GM19372 (cell line): ENCODE data around the gene PSMC5.
"Not testable (repeated sequence)": the region's sequence is repeated elsewhere in the genome, so short reads cannot be mapped to it uniquely, and the experiment has no call there.

Experiments
- ATAC-seq: cut with Tn5 transposase; IDR thresholded peaks from one replicate; pipeline ENCODE4 v1.9.1; 2021; ENCODE audit warnings: mild to moderate bottlenecking, low read depth, moderate library complexity; ENCODE audit not compliant: unreplicated experiment

The PSMC5 gene

DNA sequence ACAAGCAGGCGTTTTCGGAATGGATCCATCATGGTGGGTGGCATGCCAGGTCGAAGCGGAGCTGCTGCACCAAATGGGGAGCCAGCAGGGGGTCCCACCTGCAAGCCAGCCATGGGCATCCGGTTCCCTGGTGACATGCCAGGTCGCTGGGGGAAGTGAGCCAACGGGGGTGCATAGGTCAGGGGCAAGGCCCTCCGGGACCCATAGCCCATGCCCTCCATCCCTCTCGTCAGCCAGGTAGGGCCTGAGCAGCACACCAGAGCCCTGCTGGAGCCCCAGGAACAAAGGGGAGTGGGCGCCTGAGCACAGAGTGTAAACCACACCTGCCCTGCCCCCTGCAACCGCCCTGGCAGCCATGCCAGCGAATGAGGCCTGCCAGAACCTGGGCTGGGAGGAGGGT is 10.2 kb downstream of the PSMC5 start:
- ATAC-seq = no peak

DNA sequence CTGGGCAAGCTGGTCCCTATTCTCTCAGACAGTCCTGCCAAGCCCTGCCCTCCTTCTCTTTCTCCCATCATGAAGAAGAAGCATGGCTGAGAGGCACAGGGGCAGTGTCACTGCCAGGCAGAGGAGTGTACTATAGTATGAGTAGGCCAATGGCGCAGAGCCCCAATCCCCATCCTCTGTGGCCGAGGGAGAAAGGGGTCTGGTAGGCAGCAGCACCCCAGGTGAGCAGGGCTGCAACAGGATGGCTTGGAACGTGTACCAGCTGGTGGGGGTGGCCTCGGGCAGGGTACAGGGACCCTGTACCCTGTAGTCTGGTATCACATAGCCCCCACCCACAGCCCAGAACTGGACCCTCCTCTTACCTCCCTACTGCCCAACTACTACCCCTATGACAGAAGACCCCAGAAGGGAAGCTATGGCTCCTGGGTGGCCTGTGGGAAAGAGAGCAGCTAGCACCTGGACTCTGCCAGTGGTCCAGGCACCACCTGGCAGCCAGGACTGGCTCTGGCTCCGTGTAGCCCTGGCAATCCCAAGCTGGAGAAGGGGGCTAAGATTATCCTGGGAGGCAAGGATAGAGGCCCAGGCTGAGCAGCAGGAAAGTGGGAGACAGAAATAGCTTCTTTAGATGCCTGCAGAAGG is 10.8 kb downstream of the PSMC5 start:
- no peak for ATAC-seq

DNA sequence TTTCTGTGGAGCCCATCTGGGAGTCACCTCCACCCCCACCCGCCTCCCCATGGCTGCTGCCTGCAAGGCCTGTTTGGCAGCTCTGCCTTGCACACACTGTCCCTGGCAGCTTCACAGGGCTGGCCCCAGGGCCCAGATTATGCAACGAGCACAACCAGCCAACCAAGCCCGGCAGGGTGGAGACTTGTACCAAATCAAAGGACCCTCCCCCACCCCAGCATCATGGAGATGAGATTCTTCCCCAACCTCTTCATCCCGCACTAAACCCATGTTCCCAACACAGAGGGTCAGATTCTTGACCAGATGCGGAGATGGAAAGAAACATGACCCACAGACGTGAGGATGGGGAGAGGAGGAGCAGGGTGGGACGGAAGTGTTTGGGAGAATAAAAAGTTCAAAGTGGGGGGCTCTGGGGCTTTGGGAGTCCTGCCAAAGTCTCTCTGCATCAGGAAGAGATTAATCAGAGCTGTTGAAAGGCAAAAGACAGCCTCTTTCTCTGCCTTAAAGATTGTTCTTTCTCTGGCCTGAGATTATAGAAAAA is 11.5 kb downstream of the PSMC5 start:
- ATAC-seq = no peak

DNA sequence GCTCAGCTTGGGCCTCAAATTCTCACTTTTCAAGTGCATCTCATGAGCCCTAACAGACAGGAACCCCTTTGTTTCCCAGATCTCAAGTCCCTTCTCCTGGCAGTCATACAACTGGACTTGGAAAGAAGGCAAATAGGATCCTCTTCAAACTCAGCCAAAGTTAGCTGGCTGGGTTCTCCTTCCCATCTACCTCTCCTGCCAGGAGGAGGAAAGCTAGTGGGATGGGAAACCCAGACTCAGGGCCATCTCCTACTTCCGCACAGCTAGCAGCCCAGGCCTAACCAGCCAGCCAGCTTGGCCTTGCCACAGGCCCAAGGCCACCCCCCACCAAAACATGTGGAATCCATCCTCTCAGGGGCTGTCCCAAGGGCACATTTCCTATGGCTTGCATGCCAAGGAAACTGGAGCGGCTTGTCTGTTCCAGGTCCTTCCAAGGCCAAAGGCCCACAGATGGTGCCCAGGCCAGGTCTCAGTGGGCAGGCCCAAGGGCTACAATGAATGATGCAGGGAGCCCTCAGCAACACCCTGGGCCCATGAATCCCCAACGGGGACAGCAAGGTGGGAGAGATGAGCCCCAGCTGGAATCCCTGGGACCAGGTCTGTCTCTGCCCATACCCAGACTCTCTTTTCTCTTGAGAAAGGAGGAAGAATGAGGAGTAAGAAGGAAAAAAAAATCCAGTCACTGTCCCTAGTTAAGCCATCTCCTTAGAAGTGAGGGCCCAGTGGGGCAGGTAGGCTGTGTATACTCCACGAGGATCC is 13.5 kb downstream of the PSMC5 start:
- no peak for ATAC-seq

DNA sequence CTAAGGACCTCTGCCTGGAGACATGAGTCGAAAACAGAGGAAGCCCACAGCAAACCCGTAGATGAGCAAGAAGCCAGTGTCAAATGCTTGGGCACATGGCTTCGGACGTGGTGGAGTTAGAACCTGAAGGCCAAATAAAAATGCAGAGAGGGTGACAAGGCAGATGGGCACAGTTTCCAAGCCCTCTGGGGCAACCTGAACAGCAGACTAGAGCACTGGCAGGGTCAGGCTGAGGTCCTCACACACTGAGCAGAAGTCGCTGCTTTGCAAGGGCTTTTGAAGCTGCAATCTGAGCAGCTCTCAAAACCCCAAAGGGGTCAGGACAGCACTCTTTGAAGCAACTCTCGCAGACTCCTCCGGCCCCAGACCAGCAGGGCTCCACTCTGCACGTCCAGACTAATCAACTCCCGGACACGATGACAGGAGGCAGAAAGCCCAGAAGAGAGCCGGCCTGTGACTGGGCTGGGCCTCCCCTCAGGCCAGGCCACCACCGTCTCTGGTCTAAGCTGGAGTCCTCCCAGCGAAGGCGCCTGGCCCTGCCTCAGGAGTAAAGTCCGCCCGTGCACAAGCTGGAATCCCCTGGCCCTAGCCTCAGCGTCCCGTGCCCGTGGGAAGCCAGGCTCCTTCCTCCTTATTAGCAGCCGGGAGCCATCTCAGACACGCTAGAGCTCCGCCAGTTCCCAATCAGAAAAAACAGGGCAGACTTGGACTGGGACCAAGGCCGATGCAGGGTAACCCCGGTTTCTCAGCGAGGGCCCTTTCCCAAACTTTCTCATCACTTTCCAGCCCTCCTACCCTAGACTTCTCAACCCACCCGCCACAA is 14.3 kb downstream of the PSMC5 start:
- no peak for ATAC-seq

DNA sequence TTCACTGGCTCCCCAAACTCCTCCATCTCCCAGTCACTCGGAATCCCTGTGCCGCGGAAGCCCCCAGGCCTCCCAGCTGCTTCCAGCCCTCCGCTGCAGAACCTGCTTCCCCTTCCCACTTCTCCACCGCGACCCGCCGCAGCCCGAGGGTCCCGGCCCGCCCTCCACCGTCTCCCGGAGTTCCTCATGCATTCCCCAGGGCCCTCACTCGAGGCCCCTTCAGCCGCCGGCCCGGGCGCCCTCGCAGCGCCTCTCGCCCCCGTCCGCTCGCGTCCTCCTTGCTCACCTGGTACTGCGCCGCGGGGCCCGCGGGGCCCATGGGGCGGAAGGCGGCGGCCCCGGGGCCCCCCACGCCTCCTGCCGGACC is 14.9 kb downstream of the PSMC5 start:
- ATAC-seq = peak; percentile 35

DNA sequence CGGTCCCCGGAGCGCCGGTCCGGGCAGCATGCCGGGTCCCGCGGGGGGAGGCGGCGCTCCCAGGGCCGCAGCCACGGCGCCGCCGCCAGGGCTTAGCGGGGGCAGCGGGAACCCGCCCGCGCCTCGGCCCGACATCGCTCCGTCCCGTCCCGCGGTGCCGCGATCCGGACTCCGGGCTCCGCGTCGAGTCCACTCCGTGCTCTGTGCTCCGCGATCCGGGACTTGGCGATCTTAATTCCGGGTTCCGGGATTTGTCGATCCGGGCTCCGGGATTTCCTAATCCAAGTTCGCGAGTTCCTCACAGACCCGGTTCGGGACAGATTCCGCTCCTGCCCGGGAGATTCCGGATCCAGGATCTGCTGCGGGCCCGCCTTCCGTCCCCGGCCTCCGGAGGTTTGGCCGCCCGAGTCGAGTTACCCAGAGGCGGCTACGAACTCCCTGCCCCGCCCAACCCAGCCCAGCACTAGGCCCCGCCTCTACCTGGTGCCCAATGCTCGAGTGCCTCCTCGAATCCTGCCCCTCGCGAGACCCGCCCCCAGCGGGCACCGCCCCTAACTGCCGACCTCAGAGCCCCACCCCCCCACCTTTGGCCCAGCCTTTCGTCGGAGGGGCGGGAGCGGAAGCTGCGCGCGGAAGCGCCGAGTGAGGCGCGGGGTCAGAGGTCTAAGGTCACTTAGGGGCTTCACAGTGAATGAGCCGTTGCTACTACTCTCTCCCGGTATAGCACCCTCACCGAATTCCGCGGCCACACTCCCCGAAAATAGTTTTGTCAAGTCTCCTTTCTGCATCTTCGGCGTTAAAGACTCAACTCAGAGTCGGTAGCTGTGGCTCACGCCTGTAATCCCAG is 15.5 kb downstream of the PSMC5 start, which contains the start of gene SMARCD2:
Gene SMARCD2, minus strand, starts transcription at position 146 of the 847 bp plus-strand sequence. Its CDS starts 11 bp downstream, at position 135.
- peak; percentile 80 for ATAC-seq

DNA sequence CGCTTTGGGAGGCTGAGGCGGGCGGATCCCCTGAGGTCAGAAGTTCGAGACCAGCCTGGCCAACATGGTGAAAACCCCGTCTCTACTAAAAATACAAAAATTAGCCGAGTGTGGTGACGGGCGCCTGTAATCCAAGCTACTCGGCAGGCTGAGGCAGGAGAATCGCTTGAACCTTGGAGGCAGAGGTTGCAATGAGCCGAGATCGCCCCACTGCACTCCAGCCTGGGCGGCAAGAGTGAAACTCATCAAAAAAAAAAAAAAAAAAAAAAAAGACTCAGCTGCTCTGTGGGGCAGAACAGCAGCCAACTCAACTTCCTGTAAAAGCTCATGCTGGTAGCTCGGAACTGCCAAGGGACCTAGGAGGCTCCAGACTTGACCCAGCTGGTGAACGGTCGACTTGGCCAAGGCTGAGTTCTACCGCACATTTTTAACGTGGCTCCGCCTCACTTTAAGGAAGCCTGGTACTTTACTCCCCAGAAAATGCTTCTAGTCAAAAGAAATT is 16.2 kb downstream of the PSMC5 start:
- not testable (repeated sequence) for ATAC-seq

DNA sequence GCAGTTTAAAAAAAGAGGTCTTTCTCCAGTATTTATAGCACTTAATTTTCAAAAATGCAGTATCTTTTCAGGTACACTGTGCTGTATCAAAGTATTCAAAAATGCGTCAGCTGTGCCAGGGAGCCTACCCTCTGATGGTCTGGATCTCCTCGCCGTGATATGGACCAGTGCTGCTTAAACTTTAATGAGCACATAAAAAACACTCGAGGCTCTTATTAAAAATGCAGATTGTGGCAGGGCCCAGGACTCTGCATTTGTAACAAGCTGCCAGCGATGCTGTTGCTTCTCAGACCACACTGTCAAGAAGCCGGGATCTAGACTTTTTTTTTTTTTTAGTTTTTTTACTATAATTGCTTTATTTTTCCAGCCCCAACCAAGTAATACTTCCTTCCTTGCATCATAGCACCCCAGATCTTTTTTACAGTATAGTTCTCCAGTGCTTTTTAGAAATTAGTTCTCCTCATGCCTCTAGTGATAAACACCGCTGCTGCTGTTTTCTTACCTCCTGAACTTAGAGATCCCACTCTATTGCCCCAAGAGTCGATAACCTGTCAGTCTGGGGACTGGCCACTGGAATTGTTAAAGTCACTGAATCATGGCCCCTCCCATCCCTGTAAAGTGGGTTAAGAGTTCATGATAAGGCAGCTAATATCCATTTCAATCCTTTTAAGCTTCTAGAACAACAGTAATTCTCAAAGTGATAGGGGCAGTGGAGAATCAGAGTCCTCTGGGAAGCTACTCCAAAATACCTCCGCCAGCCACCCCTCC is 16.9 kb downstream of the PSMC5 start:
- no peak for ATAC-seq

DNA sequence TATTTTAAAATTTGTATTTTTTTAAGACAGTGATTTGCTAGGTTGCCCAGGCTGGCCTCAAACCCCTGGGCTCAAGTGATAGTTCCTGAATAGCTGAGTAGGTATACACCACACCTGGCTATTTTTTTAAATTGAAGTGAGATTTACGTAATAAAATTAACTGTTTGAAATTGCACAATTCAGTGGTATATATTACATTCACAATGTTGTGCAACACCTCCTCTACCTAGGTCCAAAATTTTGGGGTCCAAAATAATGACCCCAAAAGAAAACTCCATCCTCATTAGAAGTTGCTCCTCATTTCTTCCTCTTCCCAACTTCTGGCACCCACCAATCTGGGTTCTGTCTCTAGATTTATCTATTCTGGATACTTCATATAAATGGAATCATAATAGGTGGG is 18.3 kb downstream of the PSMC5 start:
- ATAC-seq = no peak

DNA sequence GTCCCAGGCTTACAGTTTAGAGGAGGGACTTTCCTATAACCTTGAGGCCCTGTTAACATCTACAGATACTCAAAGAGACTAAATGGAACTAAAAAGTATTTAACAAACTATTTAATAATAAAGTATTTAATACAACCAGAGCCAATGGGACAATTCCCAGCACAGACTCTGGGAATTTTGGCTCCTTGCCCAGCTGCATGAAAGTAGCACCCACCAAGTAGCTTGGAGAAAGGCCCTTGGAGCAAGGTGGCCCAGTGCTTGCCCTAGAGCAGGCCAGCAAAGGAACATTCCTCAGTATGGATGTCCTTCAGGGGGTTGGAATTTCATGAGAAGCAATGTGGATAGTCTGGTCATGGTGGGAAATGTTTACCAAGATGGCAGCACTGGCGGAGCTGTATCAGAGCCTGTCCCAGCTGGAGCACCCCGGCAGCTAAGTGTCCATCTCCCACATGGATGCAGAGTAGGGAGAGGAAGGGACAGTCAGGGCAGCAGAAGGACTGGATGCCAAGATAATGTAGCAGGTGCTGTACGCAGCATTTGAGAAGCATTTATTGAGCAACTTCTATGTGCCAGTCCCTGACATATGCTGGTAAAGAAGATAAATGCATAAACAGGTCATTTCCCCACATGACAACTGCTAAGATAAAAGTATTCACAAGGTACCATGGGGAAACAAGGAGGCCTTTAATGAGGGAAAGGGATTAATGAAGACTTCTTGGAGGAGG is 20.5 kb downstream of the PSMC5 start:
- no peak for ATAC-seq

DNA sequence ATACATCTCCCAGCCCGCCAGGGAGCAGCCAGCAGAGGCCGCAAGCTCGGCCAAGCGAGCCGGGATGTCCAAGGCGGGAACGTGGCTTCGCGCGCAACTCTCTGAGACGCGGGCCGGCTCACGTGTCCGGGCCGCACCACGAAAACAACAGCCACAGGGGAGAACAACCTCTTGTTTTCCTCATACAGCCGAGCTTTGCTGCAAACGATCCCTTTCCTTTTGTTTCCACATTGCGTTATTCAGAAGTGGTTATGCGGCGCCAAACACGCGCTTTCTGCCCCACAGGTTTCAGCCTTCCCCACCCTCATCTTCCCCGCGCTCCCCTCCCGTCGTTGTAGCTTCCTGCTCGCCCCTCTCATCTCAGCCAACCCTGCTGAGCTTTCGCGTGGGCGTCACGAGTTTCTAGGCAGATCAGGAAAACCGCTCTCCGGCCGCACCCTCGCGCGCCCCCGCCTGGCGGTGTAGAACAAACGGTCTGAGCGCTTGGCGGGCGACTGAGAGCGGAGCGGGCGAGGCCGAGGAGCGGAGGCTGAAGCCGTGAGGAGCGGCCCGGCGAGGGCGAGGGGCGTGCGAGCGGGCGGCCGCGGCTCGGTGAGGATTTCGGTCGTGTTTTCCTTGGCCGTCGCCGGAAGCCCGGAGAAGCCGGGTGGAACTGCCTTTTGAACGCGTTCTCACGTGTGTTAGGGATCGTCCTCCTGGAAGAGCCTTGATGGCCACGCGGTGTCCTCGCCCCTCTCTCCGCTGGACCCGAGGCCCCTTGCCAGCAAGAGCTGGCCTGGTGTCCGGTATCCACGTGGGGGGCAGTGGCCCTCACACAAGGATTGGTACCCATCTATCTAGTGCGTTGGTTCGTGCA is 21.8 kb downstream of the PSMC5 start:
- ATAC-seq = peak; percentile 84

DNA sequence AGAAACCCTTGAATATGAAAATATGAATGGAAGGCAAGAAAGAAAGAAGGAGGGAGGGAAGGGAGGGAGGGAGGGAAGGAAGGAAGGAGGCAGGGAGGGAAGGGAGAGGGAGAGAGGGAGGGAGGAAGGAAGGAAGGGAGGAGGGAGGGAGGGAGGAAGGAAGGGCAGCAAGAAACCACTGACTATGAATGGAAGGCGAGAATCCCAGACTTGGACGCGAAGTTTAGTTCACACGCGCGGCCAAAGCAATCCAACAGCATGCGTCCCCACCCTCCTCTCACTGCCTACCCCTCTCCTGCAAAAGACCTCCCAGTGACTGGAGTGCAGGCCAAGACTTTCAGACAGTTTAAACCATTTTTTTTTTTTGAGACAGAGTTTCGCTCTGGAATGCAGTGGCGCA is 23.2 kb downstream of the PSMC5 start:
- ATAC-seq = no peak

DNA sequence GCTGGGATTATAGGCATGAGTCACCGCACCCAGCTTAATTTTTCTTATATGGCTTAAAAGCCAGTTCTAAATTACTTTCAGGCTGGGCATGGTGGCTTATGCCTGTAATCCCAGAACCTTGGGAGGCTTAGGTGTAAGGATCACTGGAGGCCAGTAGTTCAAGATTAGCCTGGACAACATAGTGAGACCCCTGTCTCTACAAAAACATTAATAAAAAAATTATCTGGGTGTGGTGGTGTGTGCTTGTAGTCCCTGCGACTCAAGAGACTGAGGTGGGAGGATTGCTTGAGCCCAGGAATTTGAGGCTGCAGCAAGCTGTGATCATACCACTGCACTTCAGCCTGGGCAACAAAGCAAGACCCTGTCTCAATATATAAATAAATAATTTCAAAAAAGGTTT is 26.0 kb downstream of the PSMC5 start:
- ATAC-seq = no peak

DNA sequence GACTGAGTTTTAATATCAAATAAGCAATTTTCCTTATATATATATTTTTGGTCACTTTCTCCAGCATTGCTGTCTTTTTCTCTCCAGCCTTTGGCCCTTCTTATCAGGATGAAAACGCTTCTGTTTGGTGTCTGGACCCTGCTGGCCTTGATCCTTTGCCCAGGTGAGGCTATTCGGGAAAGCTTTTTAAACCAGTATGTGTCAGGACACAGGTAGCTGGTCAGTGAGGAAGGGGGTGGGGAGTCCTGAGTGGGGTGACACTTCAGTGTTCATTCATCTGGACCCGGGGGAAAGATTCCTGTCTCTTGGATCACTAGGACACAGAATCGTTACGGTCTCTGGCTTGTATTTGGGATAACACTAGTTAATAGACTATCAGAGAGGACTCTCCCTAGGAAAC is 27.5 kb downstream of the PSMC5 start:
- no peak for ATAC-seq

DNA sequence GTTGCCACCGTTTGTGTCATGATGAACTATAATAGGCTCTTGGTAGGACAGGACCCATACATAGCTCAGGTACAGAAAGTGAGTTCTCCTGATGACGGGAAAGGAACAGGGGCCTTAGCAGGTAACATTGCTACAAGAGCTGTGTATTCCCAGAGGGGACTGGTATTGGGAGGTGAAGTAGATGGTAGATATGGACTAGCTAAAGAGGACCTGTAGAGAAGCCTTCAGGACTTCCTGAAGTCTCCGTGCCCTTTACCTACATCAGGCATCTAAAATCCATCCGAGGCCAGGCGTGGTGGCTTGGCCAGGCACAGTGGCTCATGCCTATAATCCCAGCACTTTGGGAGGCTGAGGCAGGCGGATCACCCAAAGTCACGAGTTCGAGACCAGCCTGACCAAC is 28.0 kb downstream of the PSMC5 start:
- no peak for ATAC-seq

DNA sequence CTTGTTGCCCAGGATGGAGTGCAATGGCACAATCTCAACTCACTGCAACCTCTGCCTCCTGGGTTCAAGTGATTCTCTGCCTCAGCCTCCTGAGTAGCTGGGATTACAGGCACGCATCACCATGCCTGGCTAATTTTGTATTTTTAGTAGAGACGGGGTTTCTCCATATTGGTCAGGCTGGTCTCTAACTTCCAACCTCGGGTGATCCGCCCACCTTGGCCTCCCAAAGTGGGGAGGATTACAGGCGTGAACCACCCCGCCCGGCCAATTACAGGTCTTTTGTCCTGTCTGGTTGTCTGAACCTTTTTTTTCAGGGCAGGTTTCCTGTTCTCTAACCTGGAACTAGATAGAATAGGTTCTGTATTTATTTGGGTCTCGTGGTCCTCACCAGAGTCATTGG is 29.2 kb downstream of the PSMC5 start:
- not testable (repeated sequence) for ATAC-seq

DNA sequence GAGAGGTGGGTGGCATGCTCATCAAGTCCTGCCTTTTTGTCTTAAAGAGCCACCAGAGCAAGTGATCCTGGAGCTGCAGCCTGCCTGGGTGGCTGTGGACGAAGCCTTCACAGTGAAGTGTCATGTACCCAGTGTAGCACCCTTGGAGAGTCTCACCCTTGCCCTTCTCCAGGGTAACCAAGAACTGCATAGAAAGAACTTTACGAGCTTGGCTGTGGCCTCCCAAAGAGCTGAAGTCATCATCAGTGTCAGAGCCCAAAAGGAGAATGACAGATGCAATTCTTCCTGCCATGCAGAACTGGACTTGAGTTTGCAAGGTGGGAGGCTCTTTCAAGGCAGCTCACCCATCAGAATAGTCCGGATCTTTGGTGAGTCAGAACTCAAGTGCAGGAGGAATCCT is 32.0 kb downstream of the PSMC5 start:
- no peak for ATAC-seq
